Adrenal gland (tissue), 12 donors: ENCODE measurements around the gene PLEKHM2. TPM values are rescaled to one million over a fixed set of nuclear protein-coding genes. Genes with fewer than 3 reads are reported as not detected.

ENCODE experiments used
- DNase-seq, 7 donors: peaks; one replicate each; pipeline ENCODE4 v3.0.0-alpha.2; 2019 to 2020
- H3K27ac ChIP-seq, 5 donors: fragments of 200-600 bp; sonication (generic) in 4 of 5; 1 replicate in 3 of 5; 2 replicates in 2 of 5; pipeline versions ENCODE4 v1.5.1 to v1.8.0; 2016 to 2020; ENCODE audit warnings: mild to moderate bottlenecking in 1 of 5
- H3K27me3 ChIP-seq: fragments of 200-600 bp; 2 replicates; pipeline ENCODE4 v1.8.0; 2021
- H3K36me3 ChIP-seq, 2 donors: fragments of 200-600 bp; replicated peaks in 1 of 2; 1 replicate in 1 of 2; 2 replicates in 1 of 2; pipeline versions ENCODE4 v1.5.1 to v1.8.0; 2018 to 2022
- H3K4me1 ChIP-seq, 2 donors: fragments of 200-600 bp; replicated peaks in 1 of 2; 1 replicate in 1 of 2; 2 replicates in 1 of 2; pipeline versions ENCODE4 v1.5.1 to v1.8.0; 2018 to 2021
- H3K4me3 ChIP-seq, 4 donors: fragments of 200-600 bp; sonication (generic) in 3 of 4; one replicate each; pipeline ENCODE4 v1.5.1; 2016 to 2018
- H3K9me3 ChIP-seq, 3 donors: fragments of 200-600 bp; sonication (generic) in 1 of 3; replicated peaks in 1 of 3; 1 replicate in 2 of 3; 2 replicates in 1 of 3; pipeline versions ENCODE4 v1.5.1 to v1.8.0; 2016 to 2021
- CTCF ChIP-seq, 6 experiments: fragments of 450-650 bp in 4 of 6; fragments of 200-600 bp in 2 of 6; sonication (generic) in 1 of 6; IDR thresholded peaks; 1 replicate in 5 of 6; 2 replicates in 1 of 6; pipeline versions ENCODE4 v1.5.1 to v1.8.0; 2016 to 2021; ENCODE audit warnings: antibody characterized with exemption in 6 of 6, mild to moderate bottlenecking in 2 of 6, moderate library complexity in 1 of 6
- POLR2A ChIP-seq, 2 donors: fragments of 450-650 bp; IDR thresholded peaks; one replicate each; pipeline ENCODE4 v1.6.1; 2017; ENCODE audit warnings: antibody characterized with exemption in 2 of 2, mild to moderate bottlenecking in 2 of 2, moderate library complexity in 1 of 2
- WGBS, 4 donors: extraction: QIAGEN DNeasy Blood & Tissue Kit in 2 of 4; methylation state at CpG; one replicate each; pipeline versions ENCODE4 v1.1.5 to v1.1.7; 2013 to 2017; 5-methylcytosine and 5-hydroxymethylcytosine counted together
- intact Hi-C, 2 donors: fragments of 100-400 bp; cut with DNase I; formaldehyde crosslinking; loops; one replicate each; pipeline versions ENCODE4 v1.14.1 to v1.15.0; 2022 to 2023
- polyA plus RNA-seq, 3 donors: library from polyadenylated mRNA; stranded (reverse); fragments of 200-250 nt in 2 of 3; fragments of 350-450 nt in 1 of 3; fragmentation: Illumina TruSeq in 1 of 3; extraction: RNeasy Lipid Tissue Mini Kit (QIAGEN cat#74804) in 1 of 3; gene quantifications; one replicate each; pipeline ENCODE4 v1.2.3, GENCODE V29; 2013 to 2014
- total RNA-seq, 9 donors: library from RNA; depleted of rRNA in 4 of 9; stranded (reverse); fragments of >200 nt in 4 of 9; fragments of 120-200 nt in 1 of 9; fragmentation: NEBNext Ultra II Directional in 1 of 9; extraction: Animal tissue kit (Norgen Biotek cat#: 25700) in 1 of 9; gene quantifications; one replicate each; pipeline versions ENCODE4 v1.1.0 to v1.2.4, GENCODE V29; 2013 to 2023
- donor health status: healthy with polysubstance abuse.
- donor health status: Bipolar disorder and iron deficiency.
- donor health status: DM: yes; HTN: yes; CAD: no.
- donor health status: DM: no; HTN: no; CAD: no.
- donor health status: DM: no; HTN: no; CAD: no.
- donor health status: DM: yes; HTN: yes; CAD: no.

Gene PLEKHM2
- total and polyA plus RNA-seq, 12 donors = 25.8 to 103 (median 70.1) TPM

GRCh38 chr1:15680561-15681348 lies 3.4 kb upstream of the PLEKHM2 start:
- intact Hi-C loops = loop anchor here in 1 of 2 donors (5.0 kb wide), 1 partner anchor 57 kb away; the partner anchor contains the start of gene SLC25A34
- no peaks in the 10 kb centered on the region for H3K9me3 ChIP-seq
- 87 to 91% (median 89%) methylated on average over 7 of the region's 7 CpGs for WGBS, 4 donors
- no peaks in the 10 kb centered on the region for H3K27me3 ChIP-seq
- peaks cover 9 to 11% of the 10 kb centered on the region in 2 donors for H3K4me1 ChIP-seq
- DNase-seq = peak in 4 of 7 donors; percentile 41 to 54 (median 48)
- H3K27ac ChIP-seq = peak overlapping the region; percentile 40 to 86 (median 52)
- no peak overlapping the region for H3K4me3 ChIP-seq
- TF ChIP-seq POLR2A (IDR thresholded peaks at IDR 0.05) = peak in 1 of 2 donors; percentile 6
- TF ChIP-seq CTCF (IDR thresholded peaks at IDR 0.05) = no peak
- H3K36me3 ChIP-seq = no peaks in the 10 kb centered on the region

GRCh38 chr1:15681349-15682292 lies 2.5 kb upstream of the PLEKHM2 start:
- peak in 1 of 7 donors; percentile 51 for DNase-seq
- Histone ChIP-seq H3K9me3 (no peaks in the 10 kb centered on the region), H3K27ac (peak overlapping the region; percentile 7 to 86 (median 52)), H3K4me3 (no peak overlapping the region), H3K36me3 (no peaks in the 10 kb centered on the region), H3K27me3 (no peaks in the 10 kb centered on the region), H3K4me1 (peaks cover 9 to 18% of the 10 kb centered on the region in 2 donors)
- intact Hi-C loops = loop anchor here in 1 of 2 donors (5.0 kb wide), 1 partner anchor 56 kb away; the partner anchor contains the start of gene SLC25A34
- WGBS, 4 donors = 86 to 91% (median 89%) methylated on average over 11 to 12 of the region's 12 CpGs
- TF ChIP-seq CTCF (IDR thresholded peaks at IDR 0.05) (no peak), POLR2A (IDR thresholded peaks at IDR 0.05) (no peak)

DNA sequence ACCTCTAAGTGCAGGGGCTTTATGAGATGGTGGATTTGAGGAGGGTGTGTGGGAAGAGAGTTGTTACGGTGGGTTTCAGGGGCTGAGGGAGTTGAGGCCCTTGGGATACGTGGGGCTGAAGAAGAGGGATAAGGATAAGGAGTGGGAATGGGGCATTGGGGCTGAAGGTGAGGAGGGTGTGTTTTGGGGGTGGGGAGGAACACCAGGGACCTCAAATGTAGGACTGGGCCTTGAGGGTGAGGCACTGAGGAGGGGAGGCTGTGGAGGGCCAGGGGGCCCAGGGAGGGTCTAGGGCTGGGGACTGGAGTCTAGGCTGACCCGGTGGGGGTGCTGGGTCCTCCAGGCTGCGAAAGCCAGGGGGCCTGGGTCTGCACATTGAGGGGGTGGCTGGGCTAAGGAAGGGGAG lies 1.2 kb upstream of the PLEKHM2 start:
- intact Hi-C loops = loop anchor here in 1 of 2 donors (5.0 kb wide), 1 partner anchor 54 kb away; the partner anchor contains the start of gene SLC25A34
- H3K4me1 ChIP-seq = peaks cover 9 to 18% of the 10 kb centered on the region in 2 donors
- no peaks in the 10 kb centered on the region for H3K36me3 ChIP-seq
- H3K27me3 ChIP-seq = no peaks in the 10 kb centered on the region
- DNase-seq = no peak
- WGBS, 4 donors = 91 to 95% (median 92%) methylated on average over 4 of the region's 4 CpGs
- H3K9me3 ChIP-seq = no peaks in the 10 kb centered on the region
- TF ChIP-seq CTCF (IDR thresholded peaks at IDR 0.05) (no peak), POLR2A (IDR thresholded peaks at IDR 0.05) (no peak)
- no peak overlapping the region for H3K4me3 ChIP-seq
- peak overlapping the region in 3 of 5 donors; percentile 88 to 98 (median 96) for H3K27ac ChIP-seq
